ENCODE results near the gene PLIN1.

The PLIN1 gene

DNA sequence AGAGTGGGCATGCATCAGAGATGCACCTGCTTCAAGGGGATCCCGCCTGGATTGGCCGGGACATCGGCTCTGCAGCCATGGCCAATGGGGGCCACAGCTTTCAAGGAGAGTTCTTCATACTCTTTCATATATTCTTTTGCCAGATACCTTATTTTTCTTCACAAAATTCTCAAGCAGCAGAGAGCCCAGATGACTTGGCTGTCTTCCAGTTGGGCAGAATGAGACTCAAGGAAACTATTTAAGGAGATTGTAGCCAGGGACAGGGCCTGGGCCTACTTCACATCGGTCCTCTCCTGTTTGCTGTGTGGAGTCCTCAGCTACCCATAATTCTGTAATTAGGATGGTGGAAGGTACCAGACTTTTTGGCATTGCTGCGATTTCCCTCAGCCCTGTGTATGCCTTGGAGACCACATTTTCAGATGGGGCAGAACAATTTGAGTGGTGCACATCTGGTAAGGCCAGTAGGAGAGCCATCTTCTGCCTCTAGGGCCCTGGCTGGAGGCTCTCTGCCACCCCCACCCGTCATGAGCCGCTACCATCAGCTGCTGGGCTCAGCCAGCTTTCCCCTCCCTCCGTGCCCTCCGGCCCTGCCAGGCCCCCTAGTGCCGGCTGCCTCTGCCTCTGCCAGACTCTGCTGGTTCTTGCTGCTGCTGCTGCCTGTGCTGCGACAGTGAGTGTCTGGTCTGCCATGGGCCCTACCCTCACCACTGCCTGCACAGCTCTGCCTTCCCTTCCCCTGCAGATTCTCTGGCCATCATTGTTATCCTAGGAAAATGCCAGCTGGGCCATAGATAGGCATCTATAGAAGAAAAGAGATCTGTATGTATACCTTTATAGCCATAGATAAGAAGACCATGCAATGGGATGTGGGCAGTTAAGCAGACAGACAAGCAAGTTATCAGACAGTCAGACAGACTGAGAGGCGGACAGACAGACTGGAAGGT lies 6.7 kb downstream of the PLIN1 start:
- no peak for DNase-seq (ENCODE audit: low read depth)

DNA sequence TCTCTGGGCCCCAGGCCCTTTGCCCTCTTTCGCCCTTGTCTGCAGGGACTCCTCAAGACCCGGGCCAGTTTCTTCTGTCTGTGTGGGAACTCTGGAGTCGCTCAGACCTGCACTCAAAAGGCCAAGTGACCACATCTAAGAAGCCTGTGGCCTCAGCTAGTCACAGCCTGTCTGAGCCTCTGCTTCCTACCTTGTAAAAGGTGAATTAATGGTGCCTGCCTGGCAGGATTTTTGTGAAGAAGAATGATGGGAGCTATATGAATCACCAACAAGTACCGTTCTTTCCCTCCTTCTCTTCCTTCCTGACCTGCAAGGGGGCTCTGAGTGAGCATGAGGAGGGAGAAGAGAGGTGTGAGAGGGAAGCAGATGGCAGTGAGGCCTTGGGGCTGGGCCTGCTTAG lies 7.5 kb downstream of the PLIN1 start:
- no peak for DNase-seq (ENCODE audit: low read depth)

DNA sequence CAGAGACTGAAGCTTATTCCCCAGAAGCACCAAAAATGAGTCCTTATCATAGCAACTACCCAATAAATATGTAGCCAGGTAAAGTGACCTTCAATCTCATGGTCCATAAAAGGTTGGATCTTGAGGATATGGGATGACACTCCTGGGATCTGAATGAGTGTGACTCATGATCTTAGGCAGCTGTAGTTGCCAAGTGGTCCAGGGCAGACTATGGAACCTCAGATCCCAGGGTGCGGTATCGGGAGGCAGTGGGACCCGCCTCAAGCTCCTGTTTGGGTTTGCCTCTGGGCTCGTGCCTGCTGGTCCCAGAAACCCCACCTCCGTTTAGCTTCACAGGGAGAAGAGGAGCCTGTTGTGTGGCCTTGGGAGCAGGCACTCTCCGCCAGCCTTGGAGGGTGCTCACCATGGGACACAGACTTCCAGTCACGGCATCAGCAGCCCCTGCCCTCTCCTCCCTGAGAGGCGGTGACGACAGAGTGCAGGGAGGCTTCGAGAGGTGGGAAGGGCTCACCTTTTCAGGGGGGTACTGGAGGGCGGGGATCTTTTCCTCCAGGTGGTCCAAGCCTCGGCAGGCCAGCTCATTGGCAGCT lies 8.1 kb downstream of the PLIN1 start:
- no peak for DNase-seq (ENCODE audit: low read depth)

DNA sequence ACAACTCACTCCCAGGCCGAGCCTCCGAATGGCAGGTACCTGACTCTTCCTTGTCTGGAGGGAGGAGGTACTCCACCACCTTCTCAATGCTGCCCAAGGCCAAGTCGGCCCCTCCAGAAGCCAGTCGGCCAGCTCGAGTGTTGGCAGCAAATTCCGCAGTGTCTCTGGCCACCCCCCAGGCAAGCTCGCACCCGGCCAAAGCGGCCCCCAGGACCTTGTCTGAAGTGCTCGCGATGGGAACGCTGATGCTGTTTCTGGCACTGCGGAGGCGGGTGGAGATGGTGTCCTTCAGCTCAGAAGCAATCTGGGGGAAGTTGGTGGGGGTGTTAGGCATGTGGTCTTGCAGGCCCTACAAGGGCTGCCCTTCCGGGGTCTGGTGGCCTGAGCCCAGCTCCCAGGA lies 9.2 kb downstream of the PLIN1 start:
- no peak for DNase-seq (ENCODE audit: low read depth)

GRCh38 chr15:89669309-89669865 lies 9.8 kb downstream of the PLIN1 start:
- no peak for DNase-seq (ENCODE audit: low read depth)

DNA sequence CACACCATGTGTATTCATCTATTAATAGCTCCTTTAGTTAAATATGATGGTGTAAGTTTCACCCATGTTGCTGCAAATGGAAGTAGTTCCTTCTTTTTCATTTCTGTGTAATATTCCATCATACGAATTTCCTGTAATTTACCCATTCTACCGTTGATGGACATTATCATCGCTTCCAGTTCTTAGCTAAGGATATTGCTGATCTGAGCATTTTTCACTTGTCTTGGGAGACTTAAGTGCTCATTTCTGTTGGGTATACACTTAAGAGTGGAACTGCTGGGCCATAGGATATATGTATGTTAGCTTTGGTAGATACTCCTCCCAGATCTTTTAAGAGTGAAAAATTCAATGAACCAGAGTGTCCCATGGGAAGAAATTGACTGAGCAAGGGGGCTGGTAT lies 11.0 kb downstream of the PLIN1 start:
- no peak for DNase-seq (ENCODE audit: low read depth)

DNA sequence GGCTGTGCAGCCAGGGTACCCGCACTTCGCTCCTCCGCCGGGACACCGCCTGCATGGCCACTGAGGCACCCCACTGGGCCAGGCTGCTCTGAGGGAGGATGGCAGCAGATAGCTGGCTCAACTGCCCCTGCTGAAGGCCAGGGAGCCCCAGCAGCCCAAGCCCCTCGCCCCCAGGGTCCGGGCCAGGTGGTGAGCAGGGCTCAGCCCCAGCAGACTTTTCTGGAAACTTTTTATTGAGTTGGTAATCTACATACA lies 11.5 kb downstream of the PLIN1 start:
- DNase-seq (ENCODE audit: low read depth) = no peak

GRCh38 chr15:89666858-89667705 lies 12.1 kb downstream of the PLIN1 start:
- DNase-seq (ENCODE audit: low read depth) = no peak

DNA sequence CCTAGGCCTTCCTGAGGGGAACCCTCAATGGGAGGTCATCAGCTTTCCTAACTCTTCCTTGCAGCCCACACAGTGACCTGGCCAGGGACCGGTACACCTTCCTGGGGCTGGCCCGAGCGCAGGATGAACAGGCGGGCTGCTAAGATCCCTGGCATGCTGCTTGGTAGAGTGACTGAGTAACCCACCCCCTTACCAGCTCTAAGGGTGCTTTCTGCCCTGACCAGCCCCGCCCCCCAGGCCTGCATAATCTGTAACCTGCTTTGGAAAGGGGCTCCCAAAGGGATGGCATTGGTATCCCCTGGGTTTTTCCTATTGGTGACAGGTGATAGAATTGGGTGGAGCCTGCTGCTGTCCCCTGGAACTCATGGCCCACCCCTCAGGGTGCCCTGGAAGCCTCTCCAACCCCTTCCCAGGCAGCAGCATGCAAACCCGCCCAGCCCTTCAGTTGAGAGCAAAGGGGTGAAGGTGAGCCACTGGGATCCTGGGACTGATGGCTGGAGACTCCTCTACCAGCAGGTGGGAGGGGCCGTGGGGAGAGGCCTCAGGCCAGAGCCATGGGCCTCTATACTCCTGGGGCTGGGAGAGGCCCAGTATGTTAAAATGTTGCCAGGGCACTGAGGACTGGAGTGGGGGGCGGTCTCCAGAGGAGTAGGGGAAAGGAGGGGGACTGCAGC lies 12.8 kb downstream of the PLIN1 start:
- no peak for DNase-seq (ENCODE audit: low read depth)

DNA sequence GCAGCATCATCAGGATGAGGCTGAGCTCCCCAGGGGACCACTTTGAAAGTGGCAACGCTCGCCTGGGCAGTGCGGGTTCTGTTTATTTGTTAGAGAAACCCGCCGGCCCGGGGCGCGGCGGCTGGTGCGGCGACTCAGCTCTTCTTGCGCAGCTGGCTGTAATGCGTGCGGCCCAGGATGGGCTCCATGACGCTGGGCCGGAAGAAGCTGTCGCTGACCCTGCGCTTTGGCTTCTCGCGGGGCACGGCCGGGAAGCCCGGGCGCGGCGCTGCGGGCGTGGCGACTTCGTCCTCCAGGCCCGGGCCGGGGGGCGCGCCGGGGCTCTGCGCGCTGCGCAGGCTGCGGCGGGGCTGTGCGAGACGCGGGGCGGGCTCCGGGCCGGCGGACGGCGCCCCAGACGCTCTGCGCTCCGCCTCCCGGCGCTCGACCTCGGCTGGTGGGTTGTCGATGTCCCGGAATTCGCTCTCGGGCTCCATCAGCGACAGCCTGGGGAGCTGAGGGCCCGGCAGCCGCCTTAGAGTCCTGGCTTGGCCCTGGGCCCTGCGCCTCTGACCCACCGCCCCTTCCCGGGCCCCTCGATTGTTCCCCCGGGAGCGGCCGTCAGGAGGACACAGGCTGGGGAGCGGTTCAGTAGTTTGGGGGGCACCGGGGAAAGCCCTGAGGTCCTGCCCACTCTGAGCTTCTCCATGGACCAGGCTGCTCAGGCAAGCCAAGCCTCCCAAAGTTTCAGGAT lies 13.6 kb downstream of the PLIN1 start:
- no peak for DNase-seq (ENCODE audit: low read depth)

DNA sequence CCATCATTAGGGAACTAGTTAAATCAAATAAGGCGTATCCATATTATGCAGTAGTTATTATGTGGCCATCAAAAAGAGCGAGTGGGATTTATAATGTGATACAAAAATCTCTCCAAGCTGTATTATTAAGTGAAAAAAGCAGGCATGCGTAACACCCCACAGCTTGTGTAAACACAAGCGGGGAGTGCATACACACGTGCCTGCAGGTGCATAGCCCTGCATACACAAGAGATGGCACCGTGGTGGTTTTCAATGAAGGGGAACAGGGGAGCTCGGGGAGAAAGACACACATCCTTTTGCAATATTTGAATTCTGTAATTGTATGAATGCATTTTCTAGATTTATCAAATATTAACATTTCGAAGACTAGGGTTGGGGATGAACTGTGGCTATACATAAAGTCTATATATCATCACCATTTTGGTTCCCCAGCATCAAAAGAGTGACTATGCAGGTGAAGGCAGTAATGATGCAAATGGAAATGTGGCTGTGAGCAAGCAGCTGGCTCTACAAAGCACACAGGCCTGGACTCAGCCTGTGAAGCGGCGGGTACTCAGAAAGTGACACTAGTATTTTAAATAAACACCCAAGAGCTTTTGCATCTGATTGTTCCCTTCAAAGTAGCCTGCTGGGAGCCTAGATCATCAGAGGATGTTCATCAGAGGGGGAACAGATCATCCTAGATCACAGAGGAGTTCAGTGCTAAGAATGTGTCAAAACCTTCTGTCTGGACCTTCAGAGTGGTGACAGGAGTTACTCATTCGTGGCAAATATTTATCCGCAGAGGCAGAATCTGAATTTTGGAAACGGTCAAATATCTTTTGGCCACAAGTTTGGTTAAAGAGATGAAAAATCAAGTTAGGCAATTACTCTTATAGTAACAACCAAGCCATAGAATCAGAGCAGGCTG lies 14.5 kb downstream of the PLIN1 start:
- DNase-seq (ENCODE audit: low read depth) = no peak

DNA sequence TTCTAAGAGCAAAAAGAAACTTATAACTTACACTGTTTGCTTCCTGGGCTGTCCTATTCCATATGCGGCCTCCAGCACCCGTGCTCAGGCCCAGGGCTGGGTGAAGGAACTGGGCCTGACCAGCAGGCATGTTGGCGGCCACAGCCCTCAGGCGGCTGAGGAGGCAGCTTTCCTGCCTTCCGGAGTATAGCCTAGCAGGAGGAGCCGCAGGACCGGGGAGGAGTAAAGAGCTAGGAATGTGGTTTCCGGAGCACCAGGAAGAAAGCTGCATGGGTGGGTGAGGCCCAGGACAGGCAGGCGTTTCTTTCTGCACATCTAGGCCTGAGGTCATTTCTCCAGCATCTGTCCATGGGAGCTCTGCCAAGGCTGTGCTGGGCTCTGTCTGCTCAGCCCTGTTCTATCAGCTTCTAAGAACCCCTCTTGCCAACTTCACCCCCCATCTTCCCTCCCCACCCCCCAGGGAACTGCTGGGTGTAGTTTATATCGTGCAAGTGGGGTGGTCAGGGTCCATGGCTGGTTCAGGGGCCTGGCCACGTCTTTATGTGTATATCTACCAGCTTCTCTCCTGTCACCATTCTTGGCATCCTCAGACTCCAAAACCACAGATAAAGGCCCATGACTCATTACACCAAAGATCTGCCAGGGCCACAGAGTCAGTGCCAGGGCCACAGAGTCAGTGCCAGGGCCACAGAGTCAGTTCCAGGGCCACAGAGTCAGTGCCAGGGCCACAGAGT lies 16.1 kb downstream of the PLIN1 start:
- DNase-seq (ENCODE audit: low read depth) = no peak

GRCh38 chr15:89660556-89660955 lies 18.6 kb downstream of the PLIN1 start:
- DNase-seq (ENCODE audit: low read depth) = no peak

DNA sequence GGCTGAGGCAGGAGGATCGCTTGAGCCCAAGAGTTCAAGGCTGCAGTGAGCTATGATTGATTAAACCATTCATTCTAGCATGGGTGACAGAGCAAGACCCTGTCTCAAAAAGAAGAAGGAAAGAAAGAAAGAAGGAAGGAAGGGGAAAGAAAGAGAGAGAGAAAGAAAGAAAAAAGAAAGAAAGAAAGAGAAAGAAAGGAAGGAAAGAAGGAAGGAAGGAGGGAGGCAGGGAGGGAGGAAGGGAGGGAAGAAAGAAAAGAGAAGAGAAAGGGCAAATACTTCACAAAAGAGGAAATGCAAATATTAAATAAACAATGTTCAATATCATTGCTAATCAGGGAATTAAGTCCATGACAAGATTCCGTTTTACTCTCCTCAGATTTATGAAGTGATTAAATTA lies 19.9 kb downstream of the PLIN1 start:
- no peak for DNase-seq (ENCODE audit: low read depth)

DNA sequence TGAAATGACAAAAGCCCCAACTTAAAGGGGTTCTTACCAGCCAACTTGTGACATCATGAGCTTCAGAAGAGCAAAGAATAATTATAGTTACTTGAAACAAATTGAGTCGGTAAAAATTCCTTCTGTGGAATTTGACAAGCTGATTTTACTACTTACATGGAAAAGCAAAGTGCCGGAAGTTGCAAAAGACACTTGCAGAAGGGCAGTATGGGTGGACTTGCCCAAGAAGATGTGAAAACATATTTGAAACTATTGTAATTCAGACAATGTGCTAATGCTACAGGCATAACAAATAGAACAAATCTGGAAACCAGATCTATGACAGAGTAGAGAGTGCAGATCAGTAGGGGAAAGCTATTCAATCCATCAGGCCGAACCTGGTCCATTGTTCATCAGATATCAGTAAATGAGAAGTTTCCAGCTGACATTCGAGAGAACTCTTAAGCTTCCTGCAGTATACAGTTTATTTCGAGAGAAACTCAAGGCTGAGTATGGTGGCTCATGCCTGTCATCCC lies 21.4 kb downstream of the PLIN1 start:
- no peak for DNase-seq (ENCODE audit: low read depth)

DNA sequence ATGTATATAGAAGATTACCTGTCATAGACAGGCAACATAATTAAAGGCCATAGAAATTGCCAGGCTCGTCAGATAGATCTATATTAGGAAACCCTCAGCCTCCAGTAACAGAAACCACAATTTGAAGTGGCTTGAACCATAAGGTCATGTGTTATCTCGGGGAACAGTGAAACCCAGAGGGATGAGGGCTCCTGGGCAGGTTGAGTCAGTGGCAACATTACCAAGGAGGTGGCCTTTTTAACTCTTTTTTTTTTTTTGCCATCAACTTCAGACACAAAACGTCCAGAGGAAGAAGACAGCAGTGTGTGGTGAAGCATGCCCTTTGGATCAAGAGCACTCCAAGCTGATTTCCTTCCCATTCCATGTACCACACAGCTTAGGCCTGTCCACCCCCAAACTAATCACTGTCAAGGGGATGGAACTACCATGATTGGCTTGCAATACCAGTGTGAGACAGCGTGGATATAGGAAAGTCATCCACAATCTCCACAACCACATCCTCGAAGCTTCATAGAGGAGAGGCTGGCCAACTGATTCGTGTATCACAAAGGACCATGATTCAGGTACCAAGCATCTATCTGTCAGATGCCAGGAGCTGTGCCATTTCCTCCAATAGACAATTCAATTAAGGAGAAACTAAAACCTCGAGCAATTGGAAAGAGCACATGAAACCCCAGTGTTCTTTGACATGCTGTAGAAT lies 22.9 kb downstream of the PLIN1 start:
- DNase-seq (ENCODE audit: low read depth) = no peak

DNA sequence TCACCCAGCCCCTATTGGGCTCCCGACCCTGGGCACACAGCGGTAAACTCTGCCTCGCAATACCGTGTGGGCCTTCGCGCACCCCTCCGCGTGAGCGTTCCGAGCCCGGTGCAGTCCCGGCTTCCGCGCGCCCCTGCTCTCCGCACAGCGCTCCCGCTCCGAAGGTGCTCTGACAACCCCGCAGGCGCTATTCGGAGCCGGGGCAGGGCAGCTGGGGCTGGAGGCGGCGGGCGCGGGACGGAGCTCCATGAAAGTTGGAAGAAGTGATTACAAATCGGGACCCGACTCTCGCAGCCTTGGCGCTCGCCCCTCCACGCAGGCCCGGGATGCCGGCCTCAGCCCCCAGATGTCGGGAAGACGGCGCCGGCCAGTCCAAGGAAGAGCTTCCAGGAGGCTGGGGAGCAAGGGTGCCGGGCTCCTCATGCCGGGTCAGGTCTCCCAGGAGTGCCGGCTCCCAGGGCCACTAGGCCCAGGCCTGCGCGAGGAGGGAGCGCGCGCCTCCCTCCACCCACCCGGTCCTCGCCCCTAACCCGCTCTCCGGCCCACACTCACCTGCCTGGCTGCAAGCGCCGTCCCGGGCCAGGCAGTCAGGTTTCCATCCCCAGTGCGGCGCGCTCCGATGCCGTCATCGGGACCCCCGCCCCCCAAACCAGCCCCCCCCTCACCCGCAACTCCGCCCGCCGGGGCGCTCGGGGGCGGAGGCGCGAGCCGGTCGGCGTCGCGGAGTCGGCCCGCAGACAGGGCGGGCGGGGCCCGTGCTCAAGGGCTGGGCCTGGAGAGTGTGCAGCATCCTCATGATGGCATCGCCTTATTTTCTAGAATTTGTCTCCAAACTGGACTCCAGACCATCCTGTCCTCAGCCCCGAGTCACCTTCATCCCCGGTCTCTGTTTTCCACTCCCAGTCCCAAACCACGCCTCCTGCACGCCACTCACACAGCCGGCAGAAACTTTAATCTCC lies 24.0 kb downstream of the PLIN1 start, which contains the start of gene KIF7:
Gene KIF7 (minus strand): TSS at position 621 of the 959 bp plus-strand sequence. CDS start 2,537 bp downstream, outside the sequence.
- peak; percentile 41 for DNase-seq (ENCODE audit: low read depth)

Data from CMK (cell line).